HL-60/S4 (cell line): ENCODE data around the gene ATXN1.
"Not testable (repeated sequence)": the region's sequence is repeated elsewhere in the genome, so short reads cannot be mapped to it uniquely, and the experiment has no call there.

Experiments used
- in situ Hi-C: fragments of 300-500 bp; cut with MboI; formaldehyde crosslinking; loops from 2 replicates; pipeline ENCODE4 v1.14.3; 2022; ENCODE audit warnings: low sequenced_read_pairs

ATXN1 gene

GRCh38 chr6:16278048-16278724 is 483.1 kb downstream of the ATXN1 start:
- in situ Hi-C loops, result loop anchor here (25.0 kb wide), 1 partner anchor 809 kb away; no protein-coding TSS in a partner anchor

- in situ Hi-C loops, result loop anchor here (25.0 kb wide), 1 partner anchor 810 kb away; no protein-coding TSS in a partner anchor
Observed at GRCh38 chr6:16277101-16277981, 483.9 kb downstream of the ATXN1 start.

- in situ Hi-C loops, result loop anchor here (25.0 kb wide), 1 partner anchor 812 kb away; no protein-coding TSS in a partner anchor
Observed at GRCh38 chr6:16274885-16275589, 486.2 kb downstream of the ATXN1 start.

- in situ Hi-C loops, result no loop called here
Observed at GRCh38 chr6:16274483-16274882, 486.8 kb downstream of the ATXN1 start.

GRCh38 chr6:16273256-16273655 is 488.0 kb downstream of the ATXN1 start:
- in situ Hi-C loops, result no loop called here

GRCh38 chr6:16272201-16272600 is 489.1 kb downstream of the ATXN1 start:
- in situ Hi-C loops, result no loop called here

GRCh38 chr6:16271428-16271827 is 489.8 kb downstream of the ATXN1 start:
- in situ Hi-C loops, result no loop called here

GRCh38 chr6:16270178-16270794 is 491.0 kb downstream of the ATXN1 start:
- in situ Hi-C loops, result no loop called here

GRCh38 chr6:16269442-16270070 is 491.7 kb downstream of the ATXN1 start:
- in situ Hi-C loops, result not testable (repeated sequence)

- in situ Hi-C loops, result no loop called here
Observed at GRCh38 chr6:16267428-16268263, 493.6 kb downstream of the ATXN1 start.

- in situ Hi-C loops, result no loop called here
Observed at GRCh38 chr6:16265351-16266341, 495.6 kb downstream of the ATXN1 start.

GRCh38 chr6:16264785-16265184 is 496.5 kb downstream of the ATXN1 start:
- in situ Hi-C loops, result no loop called here

GRCh38 chr6:16263464-16264099 is 497.7 kb downstream of the ATXN1 start:
- in situ Hi-C loops, result not testable (repeated sequence)

GRCh38 chr6:16262773-16263172 is 498.5 kb downstream of the ATXN1 start:
- in situ Hi-C loops, result not testable (repeated sequence)

- in situ Hi-C loops, result not testable (repeated sequence)
Observed at GRCh38 chr6:16260602-16261001, 500.7 kb downstream of the ATXN1 start.

- in situ Hi-C loops, result not testable (repeated sequence)
Observed at GRCh38 chr6:16259604-16260003, 501.7 kb downstream of the ATXN1 start.

- in situ Hi-C loops, result no loop called here
Observed at GRCh38 chr6:16258709-16259075, 502.6 kb downstream of the ATXN1 start.
